ENCODE measurements around the gene DNASE2B.

DNASE2B gene

DNA sequence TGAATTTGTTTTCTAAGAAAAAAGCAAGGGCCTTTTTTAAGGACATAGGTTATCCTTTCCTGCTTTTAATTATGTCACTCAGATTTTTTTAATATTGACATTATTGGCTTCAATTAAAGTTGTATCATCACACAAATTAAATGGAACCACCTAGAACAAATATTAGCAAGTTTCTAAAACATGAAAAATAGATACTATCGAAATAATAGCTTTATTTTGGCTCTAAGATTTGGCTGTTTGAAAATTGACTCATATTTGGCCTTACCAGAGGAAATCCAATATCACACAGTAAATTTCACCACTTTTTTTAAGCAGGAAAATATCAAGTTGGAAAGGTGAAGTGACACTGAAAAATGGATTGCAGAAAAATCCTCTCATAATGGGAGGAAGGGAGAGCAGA is 9.2 kb downstream of the DNASE2B start:
- CTCF ChIA-PET = interaction anchor here (1.3 kb wide), 1 partner anchor 29 kb away, joined by 4 read pairs; no protein-coding TSS in a partner anchor
- POLR2A ChIA-PET = no interaction called here
- no peak for DNase-seq (ENCODE audit: extremely low spot score)
- TF ChIP-seq CTCF (IDR thresholded peaks at IDR 0.05; ENCODE audit: control extremely low read depth, extremely low read depth, low read depth, missing control alignments) = no peak

DNA sequence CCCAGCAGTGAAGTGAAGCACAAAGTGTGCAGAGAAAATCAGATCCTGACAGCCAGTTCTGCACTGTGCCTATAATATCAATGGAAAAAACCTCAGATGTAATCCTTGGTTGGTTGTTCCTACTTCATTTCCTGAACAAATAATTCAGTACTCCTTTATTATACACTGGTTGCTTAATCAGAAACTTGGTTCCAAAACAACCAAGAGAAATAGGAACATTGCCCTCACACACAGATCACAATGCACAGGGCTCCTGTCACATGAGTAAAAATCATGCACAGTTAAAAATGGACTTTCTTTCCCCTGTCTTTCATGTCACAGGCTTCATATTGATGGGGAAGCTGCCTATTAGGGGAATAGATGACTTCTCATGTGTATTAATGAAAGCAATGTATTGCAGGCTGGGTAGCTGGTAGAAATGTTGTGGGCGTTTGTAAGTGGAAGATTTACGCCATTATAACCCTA is 9.7 kb downstream of the DNASE2B start:
- no peak for TF ChIP-seq CTCF (IDR thresholded peaks at IDR 0.05; ENCODE audit: control extremely low read depth, extremely low read depth, low read depth, missing control alignments)
- ChIA-PET POLR2A (no interaction called here), CTCF (interaction anchor here (1.3 kb wide), 1 partner anchor 30 kb away, joined by 4 read pairs; no protein-coding TSS in a partner anchor)
- no peak for DNase-seq (ENCODE audit: extremely low spot score)

GRCh38 chr1:84409888-84410287 is 11.6 kb downstream of the DNASE2B start:
- ChIA-PET CTCF (no interaction called here), POLR2A (no interaction called here)
- DNase-seq (ENCODE audit: extremely low spot score) = no peak
- TF ChIP-seq CTCF (IDR thresholded peaks at IDR 0.05; ENCODE audit: control extremely low read depth, extremely low read depth, low read depth, missing control alignments) = no peak

- no peak for DNase-seq (ENCODE audit: extremely low spot score)
- no peak for TF ChIP-seq CTCF (IDR thresholded peaks at IDR 0.05; ENCODE audit: control extremely low read depth, extremely low read depth, low read depth, missing control alignments)
- POLR2A ChIA-PET = no interaction called here
- CTCF ChIA-PET = no interaction called here
Measured at GRCh38 chr1:84410328-84411095, 12.2 kb downstream of the DNASE2B start.

- ChIA-PET POLR2A (no interaction called here), CTCF (interaction anchor here (0.9 to 2.2 kb wide), 3 partner anchors 13 to 22 kb away, joined by 3 to 8 read pairs (median 7); partner anchors contain the start of gene DNASE2B)
- no peak for TF ChIP-seq CTCF (IDR thresholded peaks at IDR 0.05; ENCODE audit: control extremely low read depth, extremely low read depth, low read depth, missing control alignments)
- no peak for DNase-seq (ENCODE audit: extremely low spot score)
Measured at GRCh38 chr1:84412316-84412942, 14.1 kb downstream of the DNASE2B start.

DNA sequence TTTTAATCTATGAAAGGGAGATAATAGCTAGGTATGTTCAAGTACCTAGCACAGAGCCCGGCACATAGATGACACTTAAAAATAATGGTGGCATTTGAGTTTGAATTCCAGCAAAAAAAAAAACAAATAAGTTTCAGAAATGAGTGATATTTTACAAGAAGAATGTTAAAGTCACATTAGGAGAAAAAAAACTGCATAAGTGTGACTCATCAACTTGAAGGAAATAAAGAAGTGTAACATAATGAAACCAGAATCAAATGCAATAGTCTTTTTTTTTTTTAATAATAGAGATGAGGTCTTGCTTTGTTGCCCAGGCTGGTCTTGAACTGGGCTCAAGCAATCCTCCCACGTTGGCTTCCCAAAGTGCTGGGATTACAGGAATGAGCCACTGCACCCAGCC is 17.1 kb downstream of the DNASE2B start:
- ChIA-PET CTCF (interaction anchor here (0.8 kb wide), 1 partner anchor 12 kb away, joined by 3 read pairs; no protein-coding TSS in a partner anchor), POLR2A (no interaction called here)
- no peak for TF ChIP-seq CTCF (IDR thresholded peaks at IDR 0.05; ENCODE audit: control extremely low read depth, extremely low read depth, low read depth, missing control alignments)

More for the DNA sequence above, 17.1 kb downstream of the DNASE2B start:
- no peak for DNase-seq (ENCODE audit: extremely low spot score)

All from GM10248 (cell line).